Measurements from ENCODE around the gene RNFT2. TPM values are rescaled to one million over a fixed set of nuclear protein-coding genes. Genes with fewer than 3 reads are reported as not detected.
A peak's percentile ranks its signal among the peaks of the same experiment; 100 is the strongest.

The RNFT2 gene
- total RNA-seq, 1 donor from 2014 or later: 2.6 TPM

- intact Hi-C loops (cut with DNase I): no loop called here
- H3K27me3 ChIP-seq: peaks cover 13% of the 10 kb centered on the region
- peaks cover 18% of the 10 kb centered on the region for H3K4me1 ChIP-seq
- H3K4me3 ChIP-seq: peak overlapping the region; percentile 28
- H3K36me3 ChIP-seq: no peaks in the 10 kb centered on the region
- no peak overlapping the region for H3K27ac ChIP-seq
- no peak for DNase-seq
- no peaks in the 10 kb centered on the region for H3K9me3 ChIP-seq
- no peak for ATAC-seq
- no peak for TF ChIP-seq CTCF (IDR thresholded peaks at IDR 0.05)
Measured at GRCh38 chr12:116692605-116693004, 45.5 kb upstream of the RNFT2 start.

DNA sequence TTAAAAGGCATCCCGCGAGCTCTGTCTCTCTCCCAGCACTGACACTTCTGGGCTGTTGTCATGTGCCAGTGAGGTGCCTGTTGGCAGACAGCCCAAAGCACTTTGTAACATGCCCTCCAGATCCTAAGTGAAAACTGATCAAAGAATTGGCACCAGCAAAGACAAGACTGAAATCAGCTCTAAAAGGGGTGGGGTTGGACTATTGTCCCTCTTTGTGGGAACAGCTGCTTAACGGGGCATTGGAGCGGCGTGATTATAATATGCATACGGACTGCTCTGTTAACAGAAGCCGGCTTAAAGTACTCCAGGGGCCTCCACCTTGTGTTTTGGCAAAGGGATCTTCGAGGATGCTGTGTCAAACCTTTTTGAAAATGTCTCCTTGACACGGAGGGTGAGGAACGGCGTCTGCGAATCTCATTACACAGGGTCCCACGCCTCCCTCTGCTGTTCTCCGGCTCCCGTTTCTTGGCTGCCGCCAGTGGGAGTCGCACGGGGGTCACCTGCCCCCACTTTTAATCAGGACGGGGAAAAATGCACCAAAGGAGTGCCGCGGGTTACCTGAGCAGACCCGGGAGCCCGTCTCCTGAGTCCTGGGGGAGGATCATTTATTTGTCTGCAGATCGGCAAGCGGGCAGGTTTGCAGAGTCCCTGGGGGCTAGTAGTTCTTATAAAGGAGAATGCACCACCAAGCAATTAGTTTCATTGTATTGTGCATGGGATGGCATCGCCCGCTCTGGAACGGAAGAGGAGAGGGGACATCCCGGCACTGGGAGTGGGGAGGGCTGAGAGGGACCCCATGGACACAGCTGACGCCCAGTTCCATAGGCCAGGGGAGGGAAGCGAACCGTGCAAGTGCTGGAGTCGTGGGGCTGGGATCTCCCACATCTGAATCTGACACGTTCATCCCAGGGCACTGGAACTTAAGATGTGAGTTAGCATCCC is 44.6 kb upstream of the RNFT2 start:
- H3K4me1 ChIP-seq: peaks cover 18% of the 10 kb centered on the region
- intact Hi-C loops (cut with DNase I): no loop called here
- H3K4me3 ChIP-seq: peak overlapping the region; percentile 28
- DNase-seq: no peak
- no peaks in the 10 kb centered on the region for H3K36me3 ChIP-seq
- H3K9me3 ChIP-seq: no peaks in the 10 kb centered on the region
- no peak overlapping the region for H3K27ac ChIP-seq
- peaks cover 13% of the 10 kb centered on the region for H3K27me3 ChIP-seq
- no peak for ATAC-seq
- TF ChIP-seq CTCF (IDR thresholded peaks at IDR 0.05): no peak

- Histone ChIP-seq H3K27me3 (peaks cover 13% of the 10 kb centered on the region), H3K9me3 (no peaks in the 10 kb centered on the region), H3K4me1 (peaks cover 18% of the 10 kb centered on the region), H3K27ac (no peak overlapping the region), H3K36me3 (no peaks in the 10 kb centered on the region), H3K4me3 (no peak overlapping the region)
- TF ChIP-seq CTCF (IDR thresholded peaks at IDR 0.05): no peak
- intact Hi-C loops (cut with DNase I): no loop called here
- no peak for DNase-seq
- no peak for ATAC-seq
Measured at GRCh38 chr12:116694653-116695463, 43.3 kb upstream of the RNFT2 start.

GRCh38 chr12:116695464-116695725 is 42.7 kb upstream of the RNFT2 start:
- ATAC-seq: no peak
- Histone ChIP-seq H3K4me1 (peaks cover 18% of the 10 kb centered on the region), H3K4me3 (no peak overlapping the region), H3K27me3 (peaks cover 13% of the 10 kb centered on the region), H3K27ac (no peak overlapping the region), H3K36me3 (no peaks in the 10 kb centered on the region), H3K9me3 (no peaks in the 10 kb centered on the region)
- no peak for DNase-seq
- no peak for TF ChIP-seq CTCF (IDR thresholded peaks at IDR 0.05)
- intact Hi-C loops (cut with DNase I): no loop called here

- Histone ChIP-seq H3K27me3 (peaks cover 9% of the 10 kb centered on the region), H3K36me3 (no peaks in the 10 kb centered on the region), H3K27ac (no peak overlapping the region), H3K4me1 (peaks cover 18% of the 10 kb centered on the region), H3K4me3 (no peak overlapping the region), H3K9me3 (no peaks in the 10 kb centered on the region)
- intact Hi-C loops (cut with DNase I): no loop called here
- ATAC-seq: peak; percentile 38
- peak; percentile 18 for TF ChIP-seq CTCF (IDR thresholded peaks at IDR 0.05)
- no peak for DNase-seq
Measured at GRCh38 chr12:116697305-116697704, 40.8 kb upstream of the RNFT2 start.

Data from upper lobe of right lung (tissue), 1 donor.